ENCODE measurements around the gene UCMA.

Gene UCMA

DNA sequence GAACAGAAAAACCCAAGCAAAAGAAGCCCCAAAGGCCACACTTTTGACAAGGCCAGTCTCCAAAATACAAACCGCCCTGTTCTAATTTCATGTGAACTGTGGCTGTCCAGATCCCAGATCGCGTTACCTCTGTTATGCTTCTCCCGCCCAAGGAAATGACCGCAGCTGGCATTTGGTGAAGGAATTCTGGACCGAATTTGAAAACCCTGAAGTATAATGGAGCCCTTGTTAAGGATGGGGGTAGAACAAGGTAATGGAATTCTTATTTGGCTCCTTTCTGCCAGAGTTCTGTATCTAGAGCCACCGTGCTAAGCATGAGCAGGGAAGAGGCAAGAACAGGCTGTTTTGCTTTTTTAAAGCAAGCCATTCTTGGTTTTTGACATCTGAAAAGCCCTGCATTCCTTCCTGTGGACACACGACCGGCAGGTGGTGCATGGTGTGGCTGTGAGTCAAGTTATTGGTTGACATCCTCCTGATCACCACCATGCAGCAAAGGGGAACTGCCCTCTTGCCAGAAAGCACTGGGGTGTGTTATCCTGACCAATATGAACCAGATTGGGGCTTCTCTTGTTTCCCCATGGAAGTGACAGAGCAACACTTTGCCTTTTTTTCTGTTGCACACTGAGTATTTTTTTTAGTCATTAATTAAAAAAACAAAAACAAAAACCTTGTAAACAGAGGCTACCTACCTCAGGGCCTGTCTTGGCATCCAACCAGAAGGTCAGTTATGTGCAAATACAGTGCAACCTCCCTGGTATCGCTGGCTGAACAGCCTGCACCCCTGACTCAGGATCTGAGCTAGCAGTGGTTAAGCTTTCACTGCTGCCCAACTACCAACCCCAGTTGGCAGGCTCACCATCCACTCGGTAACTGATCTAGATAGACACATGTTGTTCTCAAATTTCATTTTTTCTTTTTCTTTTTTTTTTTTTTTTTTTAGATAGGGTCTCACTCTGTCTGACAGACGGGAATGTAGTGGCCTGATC, 14.2 kb downstream of the UCMA start:
- H3K9ac ChIP-seq (ENCODE audit: low read length), result no peak overlapping the region
- H3K4me3 ChIP-seq (ENCODE audit: low read depth, low read length), result no peak overlapping the region
- H3K4me1 ChIP-seq (ENCODE audit: control insufficient read depth, insufficient read depth, low read length), result peaks cover 7% of the 10 kb centered on the region; the same call in 1 of the 2 replicates
- H3K27me3 ChIP-seq (ENCODE audit: control insufficient read depth, insufficient read depth, low read length), result no peaks in the 10 kb centered on the region
- no peaks in the 10 kb centered on the region for H3K9me3 ChIP-seq (ENCODE audit: control insufficient read depth, insufficient read depth, low read depth, low read length)
- H3K27ac ChIP-seq (ENCODE audit: low read depth, low read length), result no peak overlapping the region
- no peaks in the 10 kb centered on the region for H3K36me3 ChIP-seq (ENCODE audit: control insufficient read depth, insufficient read depth, low read length)

DNA sequence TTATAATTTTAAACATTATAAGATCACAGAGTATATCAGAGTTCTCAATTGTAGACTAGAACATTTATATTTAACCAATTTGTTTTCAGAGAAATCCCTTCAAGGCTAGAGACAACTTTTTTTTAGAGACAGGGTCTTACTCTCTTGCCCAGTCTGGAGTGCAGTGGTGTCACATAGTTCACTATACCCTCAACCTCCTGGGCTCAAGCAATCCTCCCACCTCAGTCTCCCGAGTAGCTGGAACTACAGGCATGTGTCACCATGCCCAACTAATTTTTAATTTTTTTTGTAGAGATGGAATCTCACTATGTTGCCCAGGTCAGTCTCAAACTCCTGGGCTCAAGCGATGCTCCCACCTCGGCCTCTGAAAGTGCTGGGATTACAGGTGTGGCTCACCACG, 15.3 kb downstream of the UCMA start:
- Histone ChIP-seq H3K9ac (ENCODE audit: low read length) (no peak overlapping the region), H3K4me1 (ENCODE audit: control insufficient read depth, insufficient read depth, low read length) (peaks cover 7% of the 10 kb centered on the region; the same call in 1 of the 2 replicates), H3K9me3 (ENCODE audit: control insufficient read depth, insufficient read depth, low read depth, low read length) (no peaks in the 10 kb centered on the region; the same call in 1 of the 2 replicates), H3K27me3 (ENCODE audit: control insufficient read depth, insufficient read depth, low read length) (no peaks in the 10 kb centered on the region), H3K36me3 (ENCODE audit: control insufficient read depth, insufficient read depth, low read length) (0 out of 2 replicates have a peak, but pooled peaks cover 2% of the 10 kb centered on the region), H3K4me3 (ENCODE audit: low read depth, low read length) (no peak overlapping the region), H3K27ac (ENCODE audit: low read depth, low read length) (no peak overlapping the region)

DNA sequence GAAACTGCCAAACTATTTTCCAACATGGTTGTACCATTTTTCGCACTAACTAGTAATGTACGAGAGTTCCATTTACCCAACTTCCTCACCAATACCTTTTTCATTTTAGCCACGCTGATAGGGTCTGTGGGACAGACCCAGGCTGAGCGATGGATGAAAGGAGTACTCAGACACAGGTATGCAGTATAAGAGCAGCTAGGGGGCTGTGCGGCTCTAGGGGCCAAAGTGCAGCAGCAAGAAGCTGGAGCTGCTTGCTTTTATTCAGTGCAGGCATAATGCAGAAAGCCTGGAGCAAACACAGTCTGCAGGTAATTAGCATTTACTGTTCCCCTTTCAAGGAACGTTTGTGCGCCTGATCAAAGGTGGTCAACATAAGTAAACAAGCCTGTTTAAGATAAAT, 21.0 kb downstream of the UCMA start:
- H3K4me1 ChIP-seq (ENCODE audit: control insufficient read depth, insufficient read depth, low read length), result no peaks in the 10 kb centered on the region
- peaks cover 54% of the 10 kb centered on the region for H3K36me3 ChIP-seq (ENCODE audit: control insufficient read depth, insufficient read depth, low read length)
- peaks cover 14% of the 10 kb centered on the region; the same call in 1 of the 2 replicates for H3K9me3 ChIP-seq (ENCODE audit: control insufficient read depth, insufficient read depth, low read depth, low read length)
- no peaks in the 10 kb centered on the region for H3K27me3 ChIP-seq (ENCODE audit: control insufficient read depth, insufficient read depth, low read length)
- H3K4me3 ChIP-seq (ENCODE audit: low read depth, low read length), result no peak overlapping the region
- no peak overlapping the region for H3K9ac ChIP-seq (ENCODE audit: low read length)
- H3K27ac ChIP-seq (ENCODE audit: low read depth, low read length), result no peak overlapping the region

DNA sequence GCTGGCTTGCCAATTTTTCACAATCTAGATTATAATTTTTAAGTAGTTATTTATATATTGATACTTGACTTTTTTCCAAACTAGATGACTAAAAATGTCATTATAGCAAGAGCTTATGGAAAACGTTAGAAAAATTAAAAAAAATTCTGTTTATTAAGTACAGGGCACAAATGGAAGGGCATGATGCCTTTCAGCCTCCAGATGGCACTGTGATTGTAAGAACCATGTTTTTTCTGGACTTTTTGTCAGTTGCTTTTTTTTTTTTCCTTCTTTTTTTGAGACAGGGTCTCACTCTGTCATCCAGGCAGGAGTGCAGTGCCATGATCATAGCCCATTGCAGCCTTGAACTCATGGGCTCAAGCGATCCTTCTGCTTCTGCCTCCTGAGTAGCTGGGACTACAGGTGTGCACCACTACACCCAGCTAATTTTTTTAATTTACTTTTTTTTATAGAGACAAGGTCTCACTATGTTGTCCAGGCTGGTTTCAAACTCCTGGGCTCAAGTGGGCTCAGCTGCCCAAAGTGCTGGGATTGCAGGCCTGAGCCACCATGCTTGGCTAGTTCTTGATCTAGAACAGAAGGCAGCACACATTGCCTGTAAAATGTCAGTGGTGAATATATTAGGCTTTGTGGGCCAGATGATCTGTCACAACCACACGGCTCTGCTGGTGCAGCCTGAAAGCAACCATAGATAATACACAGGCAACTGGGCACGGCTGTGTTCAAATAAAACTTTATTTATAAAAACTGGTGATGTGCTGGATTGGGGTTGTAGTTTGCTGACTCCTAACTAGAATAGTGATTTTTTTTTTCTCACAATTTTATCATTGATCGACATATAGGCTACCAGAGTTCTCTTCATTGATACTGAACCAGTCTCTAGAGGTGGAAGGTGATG, 27.4 kb downstream of the UCMA start:
- Histone ChIP-seq H3K36me3 (ENCODE audit: control insufficient read depth, insufficient read depth, low read length) (peaks cover 90% of the 10 kb centered on the region), H3K27ac (ENCODE audit: low read depth, low read length) (no peak overlapping the region), H3K9me3 (ENCODE audit: control insufficient read depth, insufficient read depth, low read depth, low read length) (no peaks in the 10 kb centered on the region), H3K27me3 (ENCODE audit: control insufficient read depth, insufficient read depth, low read length) (no peaks in the 10 kb centered on the region), H3K9ac (ENCODE audit: low read length) (no peak overlapping the region), H3K4me3 (ENCODE audit: low read depth, low read length) (no peak overlapping the region), H3K4me1 (ENCODE audit: control insufficient read depth, insufficient read depth, low read length) (no peaks in the 10 kb centered on the region)

DNA sequence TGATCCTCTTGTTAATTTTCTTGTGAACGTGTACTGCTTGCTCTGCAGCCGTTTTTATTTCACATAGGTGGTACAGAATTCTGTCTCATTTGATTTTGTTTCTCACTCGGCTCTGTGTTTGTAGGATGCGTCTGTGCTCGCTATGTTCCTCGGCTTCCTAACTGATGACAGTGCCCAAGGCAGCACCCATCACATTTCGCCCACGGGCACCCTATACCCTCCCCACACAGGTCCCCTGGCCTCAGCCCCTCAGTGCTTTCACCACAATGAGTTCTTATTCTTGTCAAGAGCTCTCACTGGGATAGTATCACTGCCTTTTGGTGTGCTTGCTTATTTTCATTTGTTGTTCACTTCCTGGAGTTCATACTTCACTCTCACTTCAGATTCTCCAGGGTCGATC, 28.1 kb downstream of the UCMA start:
- no peak overlapping the region for H3K4me3 ChIP-seq (ENCODE audit: low read depth, low read length)
- peaks cover 91% of the 10 kb centered on the region for H3K36me3 ChIP-seq (ENCODE audit: control insufficient read depth, insufficient read depth, low read length)
- H3K9ac ChIP-seq (ENCODE audit: low read length), result no peak overlapping the region
- H3K9me3 ChIP-seq (ENCODE audit: control insufficient read depth, insufficient read depth, low read depth, low read length), result no peaks in the 10 kb centered on the region
- no peak overlapping the region for H3K27ac ChIP-seq (ENCODE audit: low read depth, low read length)
- no peaks in the 10 kb centered on the region for H3K27me3 ChIP-seq (ENCODE audit: control insufficient read depth, insufficient read depth, low read length)
- no peaks in the 10 kb centered on the region for H3K4me1 ChIP-seq (ENCODE audit: control insufficient read depth, insufficient read depth, low read length)

DNA sequence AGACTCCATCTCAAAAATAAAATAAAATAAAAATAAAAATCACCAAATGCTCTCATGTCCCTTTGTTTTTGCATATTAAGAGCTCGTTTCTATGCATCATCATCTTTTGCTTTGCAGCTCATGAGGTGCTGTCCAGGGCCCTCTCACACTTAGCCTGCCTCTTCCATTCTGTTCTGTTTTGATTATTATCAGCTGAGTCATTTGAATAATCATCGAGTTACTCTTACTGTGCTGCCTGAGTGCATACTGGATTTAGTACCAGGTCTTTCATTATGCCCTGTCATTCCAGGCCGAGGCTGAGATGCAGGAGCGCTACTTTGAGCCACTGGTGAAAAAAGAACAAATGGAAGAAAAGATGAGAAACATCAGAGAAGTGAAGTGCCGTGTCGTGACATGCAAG, 33.0 kb downstream of the UCMA start:
- Histone ChIP-seq H3K27ac (ENCODE audit: low read depth, low read length) (no peak overlapping the region), H3K4me3 (ENCODE audit: low read depth, low read length) (no peak overlapping the region), H3K9me3 (ENCODE audit: control insufficient read depth, insufficient read depth, low read depth, low read length) (no peaks in the 10 kb centered on the region), H3K9ac (ENCODE audit: low read length) (no peak overlapping the region), H3K4me1 (ENCODE audit: control insufficient read depth, insufficient read depth, low read length) (no peaks in the 10 kb centered on the region), H3K36me3 (ENCODE audit: control insufficient read depth, insufficient read depth, low read length) (peaks cover 97% of the 10 kb centered on the region), H3K27me3 (ENCODE audit: control insufficient read depth, insufficient read depth, low read length) (no peaks in the 10 kb centered on the region)

DNA sequence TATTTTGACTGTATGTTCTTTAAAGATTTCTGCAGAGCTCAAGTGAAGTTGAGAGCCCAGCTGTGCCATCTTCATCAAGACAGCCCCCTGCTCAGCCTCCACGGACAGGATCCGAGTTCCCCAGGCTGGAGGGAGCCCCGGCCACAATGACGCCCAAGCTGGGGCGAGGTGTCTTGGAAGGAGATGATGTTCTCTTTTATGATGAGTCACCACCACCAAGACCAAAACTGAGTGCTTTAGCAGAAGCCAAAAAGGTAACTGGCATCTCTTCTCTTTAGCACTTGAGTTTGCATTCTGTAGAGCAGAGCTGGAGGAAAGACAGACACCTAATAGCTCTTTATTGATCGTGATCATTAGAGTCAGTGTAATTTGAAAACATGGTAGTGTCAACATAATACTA, 39.2 kb downstream of the UCMA start:
- Histone ChIP-seq H3K36me3 (ENCODE audit: control insufficient read depth, insufficient read depth, low read length) (peaks cover 98% of the 10 kb centered on the region), H3K27me3 (ENCODE audit: control insufficient read depth, insufficient read depth, low read length) (no peaks in the 10 kb centered on the region)

DNA sequence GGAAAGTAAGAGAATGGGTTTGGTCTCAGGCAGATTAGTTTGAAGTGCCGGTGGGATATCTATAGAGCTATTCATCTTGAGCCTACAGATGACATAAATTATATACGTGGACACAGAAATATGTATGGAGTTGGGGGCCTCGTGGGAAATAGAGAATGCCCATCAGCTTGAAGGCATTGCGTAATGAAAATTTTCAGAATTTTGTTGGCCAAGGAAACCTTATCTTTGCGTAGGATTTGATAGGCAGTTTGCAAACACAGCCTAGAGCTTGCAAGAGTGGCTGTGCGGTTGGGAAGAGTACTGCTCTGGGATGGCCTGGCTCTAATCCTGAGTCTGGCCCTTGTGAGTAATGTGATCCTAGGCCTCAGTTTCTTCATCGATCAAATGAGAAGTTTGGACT, 40.5 kb downstream of the UCMA start:
- Histone ChIP-seq H3K4me3 (ENCODE audit: low read depth, low read length) (no peak overlapping the region), H3K9me3 (ENCODE audit: control insufficient read depth, insufficient read depth, low read depth, low read length) (no peaks in the 10 kb centered on the region), H3K4me1 (ENCODE audit: control insufficient read depth, insufficient read depth, low read length) (no peaks in the 10 kb centered on the region), H3K36me3 (ENCODE audit: control insufficient read depth, insufficient read depth, low read length) (peaks cover 97% of the 10 kb centered on the region), H3K9ac (ENCODE audit: low read length) (no peak overlapping the region), H3K27ac (ENCODE audit: low read depth, low read length) (no peak overlapping the region), H3K27me3 (ENCODE audit: control insufficient read depth, insufficient read depth, low read length) (no peaks in the 10 kb centered on the region)

More for the DNA sequence above, 39.2 kb downstream of the UCMA start:
- H3K9me3 ChIP-seq (ENCODE audit: control insufficient read depth, insufficient read depth, low read depth, low read length), result no peaks in the 10 kb centered on the region
- no peak overlapping the region for H3K4me3 ChIP-seq (ENCODE audit: low read depth, low read length)
- no peak overlapping the region for H3K9ac ChIP-seq (ENCODE audit: low read length)
- H3K27ac ChIP-seq (ENCODE audit: low read depth, low read length), result no peak overlapping the region
- H3K4me1 ChIP-seq (ENCODE audit: control insufficient read depth, insufficient read depth, low read length), result no peaks in the 10 kb centered on the region

DNA sequence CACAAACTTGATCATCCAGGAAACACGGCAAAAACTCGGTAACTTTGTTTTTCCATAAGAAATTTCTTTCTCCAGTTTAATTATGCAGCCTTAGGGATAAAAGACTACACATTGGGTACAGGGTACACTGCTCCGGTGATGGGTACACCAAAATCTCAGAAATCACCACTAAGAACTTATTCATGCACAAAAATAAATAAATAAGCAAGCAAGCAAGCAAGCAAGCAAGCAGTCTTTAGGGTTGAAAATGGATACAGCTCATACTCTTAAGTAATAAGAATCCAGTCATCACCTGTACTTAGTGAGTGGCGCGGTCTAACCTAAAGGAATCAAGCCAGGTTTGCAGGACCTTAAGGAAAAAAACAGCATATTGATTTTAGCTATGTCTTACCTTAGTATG, 42.8 kb downstream of the UCMA start:
- no peak overlapping the region for H3K9ac ChIP-seq (ENCODE audit: low read length)
- H3K9me3 ChIP-seq (ENCODE audit: control insufficient read depth, insufficient read depth, low read depth, low read length), result no peaks in the 10 kb centered on the region; the same call in 1 of the 2 replicates
- no peaks in the 10 kb centered on the region for H3K4me1 ChIP-seq (ENCODE audit: control insufficient read depth, insufficient read depth, low read length)
- H3K27ac ChIP-seq (ENCODE audit: low read depth, low read length), result no peak overlapping the region
- no peaks in the 10 kb centered on the region for H3K27me3 ChIP-seq (ENCODE audit: control insufficient read depth, insufficient read depth, low read length)
- no peak overlapping the region for H3K4me3 ChIP-seq (ENCODE audit: low read depth, low read length)
- H3K36me3 ChIP-seq (ENCODE audit: control insufficient read depth, insufficient read depth, low read length), result peaks cover 98% of the 10 kb centered on the region

DNA sequence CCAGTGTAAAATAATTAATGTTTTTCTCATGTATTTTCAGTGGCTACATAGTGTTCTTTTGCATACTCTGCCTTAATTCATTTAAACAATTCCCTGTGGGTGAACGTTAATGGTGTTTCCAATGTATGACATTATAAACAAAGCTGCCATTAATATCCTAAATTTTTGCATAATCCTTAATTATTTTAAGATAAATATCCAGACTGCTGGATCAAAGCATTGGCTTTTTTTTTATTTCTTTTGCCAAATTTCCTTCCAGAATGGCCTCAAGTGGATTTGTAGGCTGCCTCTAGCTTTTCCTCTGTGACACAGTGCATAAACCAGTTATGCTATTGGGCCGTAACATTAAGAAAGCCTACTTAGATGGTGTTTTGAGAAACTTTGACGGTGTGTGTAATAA, 43.4 kb downstream of the UCMA start:
- Histone ChIP-seq H3K27ac (ENCODE audit: low read depth, low read length) (no peak overlapping the region), H3K9me3 (ENCODE audit: control insufficient read depth, insufficient read depth, low read depth, low read length) (no peaks in the 10 kb centered on the region; the same call in 1 of the 2 replicates), H3K36me3 (ENCODE audit: control insufficient read depth, insufficient read depth, low read length) (peaks cover 98% of the 10 kb centered on the region), H3K9ac (ENCODE audit: low read length) (no peak overlapping the region), H3K4me3 (ENCODE audit: low read depth, low read length) (no peak overlapping the region), H3K4me1 (ENCODE audit: control insufficient read depth, insufficient read depth, low read length) (no peaks in the 10 kb centered on the region), H3K27me3 (ENCODE audit: control insufficient read depth, insufficient read depth, low read length) (no peaks in the 10 kb centered on the region)

DNA sequence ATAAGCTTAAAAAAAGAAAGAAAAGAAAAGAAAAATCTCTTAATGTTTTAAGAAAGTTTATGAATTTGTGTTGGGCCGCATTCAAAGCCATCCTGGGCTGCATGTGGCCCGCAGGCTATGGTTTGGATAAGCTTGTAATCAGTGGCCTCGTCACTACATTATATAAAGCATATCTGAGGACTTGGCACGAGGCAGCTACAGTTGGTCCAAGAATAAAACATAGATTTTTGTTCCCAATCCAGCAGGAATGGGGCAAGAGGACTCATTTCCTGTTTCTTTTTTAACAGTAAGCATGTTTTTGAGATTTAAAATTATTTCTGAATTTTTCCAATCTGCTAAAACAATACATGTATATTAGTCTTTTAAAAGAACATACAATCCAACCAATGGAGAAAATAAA, 44.2 kb downstream of the UCMA start:
- H3K4me3 ChIP-seq (ENCODE audit: low read depth, low read length), result no peak overlapping the region
- H3K27ac ChIP-seq (ENCODE audit: low read depth, low read length), result no peak overlapping the region
- H3K9ac ChIP-seq (ENCODE audit: low read length), result no peak overlapping the region
- no peaks in the 10 kb centered on the region for H3K4me1 ChIP-seq (ENCODE audit: control insufficient read depth, insufficient read depth, low read length)
- H3K27me3 ChIP-seq (ENCODE audit: control insufficient read depth, insufficient read depth, low read length), result no peaks in the 10 kb centered on the region
- peaks cover 99% of the 10 kb centered on the region for H3K36me3 ChIP-seq (ENCODE audit: control insufficient read depth, insufficient read depth, low read length)
- H3K9me3 ChIP-seq (ENCODE audit: control insufficient read depth, insufficient read depth, low read depth, low read length), result no peaks in the 10 kb centered on the region; the same call in 1 of the 2 replicates

Measured in HUES6 (cell line).